HEK293 (cell line): ENCODE results near the gene LY6G5C.

Source experiments
- BCL11A ChIP-seq: fragments of 450-650 bp; formaldehyde crosslinking; IDR thresholded peaks from 2 replicates; pipeline ENCODE4 v1.5.1; 2016; ENCODE audit warnings: low read depth, missing biosample characterization, missing genetic modification characterization
- EGR2 ChIP-seq: fragments of 450-650 bp; formaldehyde crosslinking; IDR thresholded peaks from 2 replicates; pipeline ENCODE4 v1.5.1; 2016; ENCODE audit warnings: low read depth, missing biosample characterization, missing genetic modification characterization
- GFI1B ChIP-seq: fragments of 450-650 bp; formaldehyde crosslinking; IDR thresholded peaks from 2 replicates; pipeline ENCODE4 v1.5.1; 2016; ENCODE audit warnings: missing biosample characterization, missing genetic modification characterization
- GLIS1 ChIP-seq: fragments of 450-650 bp; formaldehyde crosslinking; IDR thresholded peaks from 2 replicates; pipeline ENCODE4 v1.5.1; 2016; ENCODE audit warnings: missing biosample characterization, missing genetic modification characterization
- IKZF3 ChIP-seq: fragments of 450-650 bp; IDR thresholded peaks from 2 replicates; pipeline ENCODE4 v1.5.0; 2018; ENCODE audit warnings: missing biosample characterization, mild to moderate bottlenecking, missing genetic modification characterization, moderate library complexity
- KLF7 ChIP-seq: fragments of 450-650 bp; formaldehyde crosslinking; IDR thresholded peaks from 2 replicates; pipeline ENCODE4 v1.5.1; 2016; ENCODE audit warnings: missing biosample characterization, missing genetic modification characterization, borderline replicate concordance
- KLF9 ChIP-seq: fragments of 450-650 bp; formaldehyde crosslinking; IDR thresholded peaks from 2 replicates; pipeline ENCODE4 v1.5.1; 2016; ENCODE audit warnings: missing biosample characterization, missing genetic modification characterization, low read depth
- SCRT1 ChIP-seq: fragments of 450-650 bp; formaldehyde crosslinking; IDR thresholded peaks from 2 replicates; pipeline ENCODE4 v1.5.1; 2016; ENCODE audit warnings: missing biosample characterization, missing genetic modification characterization, borderline replicate concordance
- TRIM28 ChIP-seq: IDR thresholded peaks from 2 replicates; pipeline ENCODE4 v1.6.1; 2011; ENCODE audit warnings: low read length, control low read depth, borderline replicate concordance
- ZNF121 ChIP-seq: fragments of 450-650 bp; formaldehyde crosslinking; IDR thresholded peaks from 2 replicates; pipeline ENCODE4 v1.5.1; 2016; ENCODE audit warnings: missing biosample characterization, missing genetic modification characterization
- ZNF146 ChIP-seq: fragments of 450-650 bp; formaldehyde crosslinking; IDR thresholded peaks from 2 replicates; pipeline ENCODE4 v1.5.1; 2016; ENCODE audit warnings: missing biosample characterization, missing genetic modification characterization
- ZNF202 ChIP-seq: fragments of 450-650 bp; formaldehyde crosslinking; IDR thresholded peaks from 2 replicates; pipeline ENCODE4 v1.5.1; 2016; ENCODE audit warnings: missing biosample characterization, missing genetic modification characterization, borderline replicate concordance
- ZNF302 ChIP-seq: fragments of 450-650 bp; formaldehyde crosslinking; IDR thresholded peaks from 2 replicates; pipeline ENCODE4 v1.5.1; 2016; ENCODE audit warnings: missing biosample characterization, missing genetic modification characterization, low read depth
- ZNF510 ChIP-seq: fragments of 450-650 bp; formaldehyde crosslinking; IDR thresholded peaks from 2 replicates; pipeline ENCODE4 v1.5.1; 2018; ENCODE audit warnings: mild to moderate bottlenecking, missing genetic modification characterization, missing biosample characterization; ENCODE audit not compliant: insufficient replicate concordance
- ZNF555 ChIP-seq: fragments of 450-650 bp; formaldehyde crosslinking; conservative IDR thresholded peaks from 2 replicates; pipeline ENCODE4 v1.5.1; 2017; ENCODE audit warnings: missing biosample characterization, mild to moderate bottlenecking, missing genetic modification characterization, inconsistent platforms
- ZNF585B ChIP-seq: fragments of 450-650 bp; formaldehyde crosslinking; IDR thresholded peaks from 2 replicates; pipeline ENCODE4 v1.5.1; 2016; ENCODE audit warnings: missing biosample characterization, missing genetic modification characterization
- ZNF654 ChIP-seq: fragments of 450-650 bp; formaldehyde crosslinking; IDR thresholded peaks from 2 replicates; pipeline ENCODE4 v1.5.1; 2016; ENCODE audit warnings: low read depth, missing biosample characterization, missing genetic modification characterization
- ZSCAN16 ChIP-seq: fragments of 450-650 bp; formaldehyde crosslinking; IDR thresholded peaks from 2 replicates; pipeline ENCODE4 v1.5.1; 2016; ENCODE audit warnings: missing biosample characterization, missing genetic modification characterization
- TF ChIP-seq, protein P1 (sequence below): fragments of 450-650 bp; formaldehyde crosslinking; conservative IDR thresholded peaks from 2 replicates; pipeline ENCODE4 v1.5.1; 2016; ENCODE audit warnings: low read depth, missing biosample characterization, missing genetic modification characterization
- TF ChIP-seq, protein P2 (sequence below): fragments of 450-650 bp; formaldehyde crosslinking; IDR thresholded peaks from 2 replicates; pipeline ENCODE4 v1.5.1; 2016; ENCODE audit warnings: missing biosample characterization, missing genetic modification characterization
- TF ChIP-seq, protein P3 (sequence below): fragments of 450-650 bp; formaldehyde crosslinking; IDR thresholded peaks from 2 replicates; pipeline ENCODE4 v1.5.1; 2017; ENCODE audit warnings: missing biosample characterization, missing genetic modification characterization
- TF ChIP-seq, protein P4 (sequence below): fragments of 450-650 bp; formaldehyde crosslinking; IDR thresholded peaks from 2 replicates; pipeline ENCODE4 v1.5.1; 2016; ENCODE audit warnings: missing biosample characterization, missing genetic modification characterization
- TF ChIP-seq, protein P5 (sequence below): fragments of 450-650 bp; formaldehyde crosslinking; IDR thresholded peaks from 2 replicates; pipeline ENCODE4 v1.5.1; 2016; ENCODE audit warnings: missing biosample characterization, missing genetic modification characterization
- TF ChIP-seq, protein P6 (sequence below): fragments of 450-650 bp; formaldehyde crosslinking; IDR thresholded peaks from 2 replicates; pipeline ENCODE4 v1.5.1; 2016; ENCODE audit warnings: missing biosample characterization, missing genetic modification characterization
- TF ChIP-seq, protein P7 (sequence below): fragments of 450-650 bp; formaldehyde crosslinking; IDR thresholded peaks from 2 replicates; pipeline ENCODE4 v1.5.1; 2016; ENCODE audit warnings: missing biosample characterization, missing genetic modification characterization

LY6G5C gene

DNA sequence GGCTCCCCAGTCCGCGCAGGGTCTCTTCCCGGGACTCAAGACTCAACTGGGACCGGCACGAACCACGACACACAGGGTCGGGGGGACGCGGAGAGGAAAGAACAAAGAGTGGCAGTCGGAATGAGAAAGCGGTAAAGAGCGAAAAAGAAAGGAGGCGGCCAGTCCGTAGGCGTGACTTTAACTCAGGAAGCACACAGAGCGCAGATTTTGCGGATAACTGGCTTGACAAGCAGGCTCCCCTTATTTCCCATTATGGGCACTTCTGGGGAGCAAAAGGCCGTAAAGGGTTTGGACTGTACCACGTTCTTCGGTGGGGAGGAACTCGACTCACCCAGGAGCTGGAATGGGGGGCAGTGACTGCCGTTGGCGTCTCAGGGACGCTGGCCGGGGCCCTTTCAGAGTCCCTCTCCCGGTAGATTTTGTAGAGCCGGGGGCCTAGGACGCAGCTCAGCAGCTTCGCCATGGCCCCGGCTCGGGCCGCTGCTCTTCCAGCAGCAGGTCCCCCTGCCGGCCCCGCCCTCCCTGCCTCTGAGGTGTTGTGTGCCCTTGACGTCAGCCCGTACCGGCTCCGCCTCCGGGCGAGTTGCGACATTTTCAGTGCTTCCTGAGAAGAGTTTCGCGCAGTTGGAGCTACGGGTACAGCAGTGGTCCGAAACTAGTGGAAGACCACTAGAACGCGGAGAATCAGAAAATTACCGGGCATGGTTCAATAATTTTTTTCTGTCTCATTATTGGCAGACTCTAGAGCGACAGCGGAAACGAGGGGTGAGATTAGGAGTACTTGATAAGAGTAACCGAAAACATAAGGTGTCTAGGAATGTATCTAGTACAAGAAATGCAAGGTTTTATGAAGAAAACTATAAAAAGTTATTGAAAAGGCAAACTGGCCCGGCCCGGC lies 22.2 kb upstream of the LY6G5C start, which contains the start of gene ABHD16A (continued):
- TF ChIP-seq, protein P1, sequence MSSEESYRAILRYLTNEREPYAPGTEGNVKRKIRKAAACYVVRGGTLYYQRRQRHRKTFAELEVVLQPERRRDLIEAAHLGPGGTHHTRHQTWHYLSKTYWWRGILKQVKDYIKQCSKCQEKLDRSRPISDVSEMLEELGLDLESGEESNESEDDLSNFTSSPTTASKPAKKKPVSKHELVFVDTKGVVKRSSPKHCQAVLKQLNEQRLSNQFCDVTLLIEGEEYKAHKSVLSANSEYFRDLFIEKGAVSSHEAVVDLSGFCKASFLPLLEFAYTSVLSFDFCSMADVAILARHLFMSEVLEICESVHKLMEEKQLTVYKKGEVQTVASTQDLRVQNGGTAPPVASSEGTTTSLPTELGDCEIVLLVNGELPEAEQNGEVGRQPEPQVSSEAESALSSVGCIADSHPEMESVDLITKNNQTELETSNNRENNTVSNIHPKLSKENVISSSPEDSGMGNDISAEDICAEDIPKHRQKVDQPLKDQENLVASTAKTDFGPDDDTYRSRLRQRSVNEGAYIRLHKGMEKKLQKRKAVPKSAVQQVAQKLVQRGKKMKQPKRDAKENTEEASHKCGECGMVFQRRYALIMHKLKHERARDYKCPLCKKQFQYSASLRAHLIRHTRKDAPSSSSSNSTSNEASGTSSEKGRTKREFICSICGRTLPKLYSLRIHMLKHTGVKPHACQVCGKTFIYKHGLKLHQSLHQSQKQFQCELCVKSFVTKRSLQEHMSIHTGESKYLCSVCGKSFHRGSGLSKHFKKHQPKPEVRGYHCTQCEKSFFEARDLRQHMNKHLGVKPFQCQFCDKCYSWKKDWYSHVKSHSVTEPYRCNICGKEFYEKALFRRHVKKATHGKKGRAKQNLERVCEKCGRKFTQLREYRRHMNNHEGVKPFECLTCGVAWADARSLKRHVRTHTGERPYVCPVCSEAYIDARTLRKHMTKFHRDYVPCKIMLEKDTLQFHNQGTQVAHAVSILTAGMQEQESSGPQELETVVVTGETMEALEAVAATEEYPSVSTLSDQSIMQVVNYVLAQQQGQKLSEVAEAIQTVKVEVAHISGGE (tag by site-specific recombination): peak; percentile 33
- TF ChIP-seq, protein P2, sequence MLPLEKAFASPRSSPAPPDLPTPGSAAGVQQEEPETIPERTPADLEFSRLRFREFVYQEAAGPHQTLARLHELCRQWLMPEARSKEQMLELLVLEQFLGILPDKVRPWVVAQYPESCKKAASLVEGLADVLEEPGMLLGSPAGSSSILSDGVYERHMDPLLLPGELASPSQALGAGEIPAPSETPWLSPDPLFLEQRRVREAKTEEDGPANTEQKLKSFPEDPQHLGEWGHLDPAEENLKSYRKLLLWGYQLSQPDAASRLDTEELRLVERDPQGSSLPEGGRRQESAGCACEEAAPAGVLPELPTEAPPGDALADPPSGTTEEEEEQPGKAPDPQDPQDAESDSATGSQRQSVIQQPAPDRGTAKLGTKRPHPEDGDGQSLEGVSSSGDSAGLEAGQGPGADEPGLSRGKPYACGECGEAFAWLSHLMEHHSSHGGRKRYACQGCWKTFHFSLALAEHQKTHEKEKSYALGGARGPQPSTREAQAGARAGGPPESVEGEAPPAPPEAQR (tag by site-specific recombination): no peak
- TF ChIP-seq SCRT1 (tag by site-specific recombination) (no peak), ZNF555 (no peak), ZNF510 (no peak), KLF7 (tag by site-specific recombination) (no peak), KLF9 (tag by site-specific recombination) (peak; percentile 82), IKZF3 (peak; percentile 48; the same call in 1 of the 2 replicates), ZNF302 (tag by site-specific recombination) (no peak), ZNF121 (tag by site-specific recombination) (no peak), GLIS1 (tag by site-specific recombination) (peak; percentile 7; the same call in 1 of the 2 replicates), ZNF146 (tag by site-specific recombination) (no peak), ZNF202 (tag by site-specific recombination) (no peak), TRIM28 (no peak), ZNF654 (tag by site-specific recombination) (no peak), BCL11A (tag by site-specific recombination) (no peak), EGR2 (peak; percentile 55; the same call in 1 of the 2 replicates), ZSCAN16 (tag by site-specific recombination) (no peak), GFI1B (tag by site-specific recombination) (no peak), ZNF585B (tag by site-specific recombination) (no peak)
- TF ChIP-seq, protein P3, sequence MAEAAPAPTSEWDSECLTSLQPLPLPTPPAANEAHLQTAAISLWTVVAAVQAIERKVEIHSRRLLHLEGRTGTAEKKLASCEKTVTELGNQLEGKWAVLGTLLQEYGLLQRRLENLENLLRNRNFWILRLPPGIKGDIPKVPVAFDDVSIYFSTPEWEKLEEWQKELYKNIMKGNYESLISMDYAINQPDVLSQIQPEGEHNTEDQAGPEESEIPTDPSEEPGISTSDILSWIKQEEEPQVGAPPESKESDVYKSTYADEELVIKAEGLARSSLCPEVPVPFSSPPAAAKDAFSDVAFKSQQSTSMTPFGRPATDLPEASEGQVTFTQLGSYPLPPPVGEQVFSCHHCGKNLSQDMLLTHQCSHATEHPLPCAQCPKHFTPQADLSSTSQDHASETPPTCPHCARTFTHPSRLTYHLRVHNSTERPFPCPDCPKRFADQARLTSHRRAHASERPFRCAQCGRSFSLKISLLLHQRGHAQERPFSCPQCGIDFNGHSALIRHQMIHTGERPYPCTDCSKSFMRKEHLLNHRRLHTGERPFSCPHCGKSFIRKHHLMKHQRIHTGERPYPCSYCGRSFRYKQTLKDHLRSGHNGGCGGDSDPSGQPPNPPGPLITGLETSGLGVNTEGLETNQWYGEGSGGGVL (tag by site-specific recombination): no peak
- TF ChIP-seq, protein P4, sequence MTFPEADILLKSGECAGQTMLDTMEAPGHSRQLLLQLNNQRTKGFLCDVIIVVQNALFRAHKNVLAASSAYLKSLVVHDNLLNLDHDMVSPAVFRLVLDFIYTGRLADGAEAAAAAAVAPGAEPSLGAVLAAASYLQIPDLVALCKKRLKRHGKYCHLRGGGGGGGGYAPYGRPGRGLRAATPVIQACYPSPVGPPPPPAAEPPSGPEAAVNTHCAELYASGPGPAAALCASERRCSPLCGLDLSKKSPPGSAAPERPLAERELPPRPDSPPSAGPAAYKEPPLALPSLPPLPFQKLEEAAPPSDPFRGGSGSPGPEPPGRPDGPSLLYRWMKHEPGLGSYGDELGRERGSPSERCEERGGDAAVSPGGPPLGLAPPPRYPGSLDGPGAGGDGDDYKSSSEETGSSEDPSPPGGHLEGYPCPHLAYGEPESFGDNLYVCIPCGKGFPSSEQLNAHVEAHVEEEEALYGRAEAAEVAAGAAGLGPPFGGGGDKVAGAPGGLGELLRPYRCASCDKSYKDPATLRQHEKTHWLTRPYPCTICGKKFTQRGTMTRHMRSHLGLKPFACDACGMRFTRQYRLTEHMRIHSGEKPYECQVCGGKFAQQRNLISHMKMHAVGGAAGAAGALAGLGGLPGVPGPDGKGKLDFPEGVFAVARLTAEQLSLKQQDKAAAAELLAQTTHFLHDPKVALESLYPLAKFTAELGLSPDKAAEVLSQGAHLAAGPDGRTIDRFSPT (tag by site-specific recombination): no peak
- TF ChIP-seq, protein P5, sequence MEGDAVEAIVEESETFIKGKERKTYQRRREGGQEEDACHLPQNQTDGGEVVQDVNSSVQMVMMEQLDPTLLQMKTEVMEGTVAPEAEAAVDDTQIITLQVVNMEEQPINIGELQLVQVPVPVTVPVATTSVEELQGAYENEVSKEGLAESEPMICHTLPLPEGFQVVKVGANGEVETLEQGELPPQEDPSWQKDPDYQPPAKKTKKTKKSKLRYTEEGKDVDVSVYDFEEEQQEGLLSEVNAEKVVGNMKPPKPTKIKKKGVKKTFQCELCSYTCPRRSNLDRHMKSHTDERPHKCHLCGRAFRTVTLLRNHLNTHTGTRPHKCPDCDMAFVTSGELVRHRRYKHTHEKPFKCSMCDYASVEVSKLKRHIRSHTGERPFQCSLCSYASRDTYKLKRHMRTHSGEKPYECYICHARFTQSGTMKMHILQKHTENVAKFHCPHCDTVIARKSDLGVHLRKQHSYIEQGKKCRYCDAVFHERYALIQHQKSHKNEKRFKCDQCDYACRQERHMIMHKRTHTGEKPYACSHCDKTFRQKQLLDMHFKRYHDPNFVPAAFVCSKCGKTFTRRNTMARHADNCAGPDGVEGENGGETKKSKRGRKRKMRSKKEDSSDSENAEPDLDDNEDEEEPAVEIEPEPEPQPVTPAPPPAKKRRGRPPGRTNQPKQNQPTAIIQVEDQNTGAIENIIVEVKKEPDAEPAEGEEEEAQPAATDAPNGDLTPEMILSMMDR (tag by site-specific recombination): 0 out of 2 replicates have a peak, but pooled peaks have one; percentile 9
- TF ChIP-seq, protein P6, sequence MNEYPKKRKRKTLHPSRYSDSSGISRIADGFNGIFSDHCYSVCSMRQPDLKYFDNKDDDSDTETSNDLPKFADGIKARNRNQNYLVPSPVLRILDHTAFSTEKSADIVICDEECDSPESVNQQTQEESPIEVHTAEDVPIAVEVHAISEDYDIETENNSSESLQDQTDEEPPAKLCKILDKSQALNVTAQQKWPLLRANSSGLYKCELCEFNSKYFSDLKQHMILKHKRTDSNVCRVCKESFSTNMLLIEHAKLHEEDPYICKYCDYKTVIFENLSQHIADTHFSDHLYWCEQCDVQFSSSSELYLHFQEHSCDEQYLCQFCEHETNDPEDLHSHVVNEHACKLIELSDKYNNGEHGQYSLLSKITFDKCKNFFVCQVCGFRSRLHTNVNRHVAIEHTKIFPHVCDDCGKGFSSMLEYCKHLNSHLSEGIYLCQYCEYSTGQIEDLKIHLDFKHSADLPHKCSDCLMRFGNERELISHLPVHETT (tag by site-specific recombination): no peak
- TF ChIP-seq, protein P7, sequence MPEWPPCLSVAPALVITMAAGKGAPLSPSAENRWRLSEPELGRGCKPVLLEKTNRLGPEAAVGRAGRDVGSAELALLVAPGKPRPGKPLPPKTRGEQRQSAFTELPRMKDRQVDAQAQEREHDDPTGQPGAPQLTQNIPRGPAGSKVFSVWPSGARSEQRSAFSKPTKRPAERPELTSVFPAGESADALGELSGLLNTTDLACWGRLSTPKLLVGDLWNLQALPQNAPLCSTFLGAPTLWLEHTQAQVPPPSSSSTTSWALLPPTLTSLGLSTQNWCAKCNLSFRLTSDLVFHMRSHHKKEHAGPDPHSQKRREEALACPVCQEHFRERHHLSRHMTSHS: no peak
